IPS-20b (cell line): ENCODE data around the gene RUNX2.

Source experiments
- H3K27ac ChIP-seq: one replicate; pipeline ENCODE4 v1.5.1; 2013; ENCODE audit warnings: low read length
- H3K27me3 ChIP-seq: 2 replicates; pipeline ENCODE4 v1.6.1; 2013; ENCODE audit warnings: mild to moderate bottlenecking, low read length, inconsistent platforms; ENCODE audit not compliant: insufficient read depth
- H3K36me3 ChIP-seq: 2 replicates; pipeline ENCODE4 v1.6.1; 2013; ENCODE audit warnings: low read depth, mild to moderate bottlenecking, inconsistent platforms, low read length, moderate library complexity; ENCODE audit not compliant: insufficient read depth
- H3K4me1 ChIP-seq: 2 replicates; pipeline ENCODE4 v1.6.1; 2013; ENCODE audit warnings: mild to moderate bottlenecking, control low read depth, inconsistent platforms, low read length, moderate library complexity; ENCODE audit not compliant: insufficient read depth
- H3K4me3 ChIP-seq: 2 replicates; pipeline ENCODE4 v1.5.1; 2013; ENCODE audit warnings: mild to moderate bottlenecking, low read length, inconsistent platforms
- H3K9ac ChIP-seq: 2 replicates; pipeline ENCODE4 v1.6.1; 2013; ENCODE audit warnings: low read depth, mild to moderate bottlenecking, inconsistent platforms, low read length, moderate library complexity
- H3K9me3 ChIP-seq: 2 replicates; pipeline ENCODE4 v1.6.1; 2013; ENCODE audit warnings: mild to moderate bottlenecking, low read depth, low read length, inconsistent platforms; ENCODE audit not compliant: insufficient read depth

RUNX2 gene

GRCh38 chr6:45353654-45354053 lies 25.5 kb downstream of the RUNX2 start:
- Histone ChIP-seq H3K27ac (no peak overlapping the region), H3K9ac (no peak overlapping the region), H3K4me3 (no peak overlapping the region), H3K36me3 (no peaks in the 10 kb centered on the region), H3K9me3 (no peaks in the 10 kb centered on the region), H3K4me1 (peaks cover 4% of the 10 kb centered on the region; the same call in 1 of the 2 replicates), H3K27me3 (no peaks in the 10 kb centered on the region)

GRCh38 chr6:45364466-45364865 lies 36.3 kb downstream of the RUNX2 start:
- Histone ChIP-seq H3K4me3 (no peak overlapping the region), H3K4me1 (peaks cover 4% of the 10 kb centered on the region; the same call in 1 of the 2 replicates), H3K36me3 (no peaks in the 10 kb centered on the region), H3K9ac (no peak overlapping the region), H3K27ac (no peak overlapping the region), H3K9me3 (no peaks in the 10 kb centered on the region), H3K27me3 (no peaks in the 10 kb centered on the region)

GRCh38 chr6:45365036-45365435 lies 36.9 kb downstream of the RUNX2 start:
- Histone ChIP-seq H3K36me3 (no peaks in the 10 kb centered on the region), H3K4me3 (no peak overlapping the region), H3K9ac (no peak overlapping the region), H3K9me3 (no peaks in the 10 kb centered on the region), H3K4me1 (peaks cover 4% of the 10 kb centered on the region; the same call in 1 of the 2 replicates), H3K27ac (no peak overlapping the region), H3K27me3 (no peaks in the 10 kb centered on the region)

- no peaks in the 10 kb centered on the region for H3K9me3 ChIP-seq
These were observed 38.4 kb downstream of the RUNX2 start for GRCh38 chr6:45366534-45366933.

GRCh38 chr6:45367999-45368398 lies 39.9 kb downstream of the RUNX2 start:
- Histone ChIP-seq H3K36me3 (no peaks in the 10 kb centered on the region), H3K9me3 (no peaks in the 10 kb centered on the region), H3K9ac (no peak overlapping the region), H3K4me1 (peaks cover 4% of the 10 kb centered on the region; the same call in 1 of the 2 replicates), H3K27ac (no peak overlapping the region), H3K27me3 (no peaks in the 10 kb centered on the region), H3K4me3 (no peak overlapping the region)

More at GRCh38 chr6:45366534-45366933, 38.4 kb downstream of the RUNX2 start:
- Histone ChIP-seq H3K4me3 (no peak overlapping the region), H3K9ac (no peak overlapping the region), H3K4me1 (peaks cover 4% of the 10 kb centered on the region; the same call in 1 of the 2 replicates), H3K27me3 (no peaks in the 10 kb centered on the region), H3K36me3 (no peaks in the 10 kb centered on the region), H3K27ac (no peak overlapping the region)

- no peaks in the 10 kb centered on the region for H3K27me3 ChIP-seq
- no peaks in the 10 kb centered on the region for H3K9me3 ChIP-seq
- H3K36me3 ChIP-seq, result no peaks in the 10 kb centered on the region
- no peak overlapping the region for H3K4me3 ChIP-seq
- H3K4me1 ChIP-seq, result peaks cover 4% of the 10 kb centered on the region; the same call in 1 of the 2 replicates
- no peak overlapping the region for H3K9ac ChIP-seq
- no peak overlapping the region for H3K27ac ChIP-seq
These were observed 41.7 kb downstream of the RUNX2 start for GRCh38 chr6:45369870-45370269.

GRCh38 chr6:45371924-45372573 lies 43.9 kb downstream of the RUNX2 start:
- H3K27ac ChIP-seq, result no peak overlapping the region
- no peak overlapping the region for H3K9ac ChIP-seq
- H3K4me3 ChIP-seq, result no peak overlapping the region
- H3K9me3 ChIP-seq, result no peaks in the 10 kb centered on the region
- H3K4me1 ChIP-seq, result peaks cover 11% of the 10 kb centered on the region
- H3K36me3 ChIP-seq, result no peaks in the 10 kb centered on the region
- no peaks in the 10 kb centered on the region for H3K27me3 ChIP-seq

GRCh38 chr6:45375449-45375848 lies 47.3 kb downstream of the RUNX2 start:
- Histone ChIP-seq H3K27ac (no peak overlapping the region), H3K27me3 (no peaks in the 10 kb centered on the region), H3K9ac (no peak overlapping the region), H3K4me1 (peaks cover 14% of the 10 kb centered on the region; the same call in 1 of the 2 replicates), H3K9me3 (no peaks in the 10 kb centered on the region), H3K4me3 (0 out of 2 replicates have a peak overlapping the region, but pooled peaks have one; percentile 92), H3K36me3 (no peaks in the 10 kb centered on the region)

GRCh38 chr6:45376310-45377042 lies 48.3 kb downstream of the RUNX2 start:
- peak overlapping the region; percentile 92 for H3K4me3 ChIP-seq
- no peaks in the 10 kb centered on the region for H3K9me3 ChIP-seq
- H3K9ac ChIP-seq, result peak overlapping the region; percentile 96
- H3K4me1 ChIP-seq, result peaks cover 14% of the 10 kb centered on the region; the same call in 1 of the 2 replicates
- H3K36me3 ChIP-seq, result no peaks in the 10 kb centered on the region
- H3K27ac ChIP-seq, result no peak overlapping the region
- no peaks in the 10 kb centered on the region for H3K27me3 ChIP-seq

GRCh38 chr6:45377043-45377553 lies 49.0 kb downstream of the RUNX2 start:
- no peaks in the 10 kb centered on the region for H3K9me3 ChIP-seq
- H3K4me3 ChIP-seq, result peak overlapping the region; percentile 92
- no peaks in the 10 kb centered on the region for H3K27me3 ChIP-seq
- peaks cover 14% of the 10 kb centered on the region; the same call in 1 of the 2 replicates for H3K4me1 ChIP-seq
- H3K9ac ChIP-seq, result peak overlapping the region; percentile 96
- no peaks in the 10 kb centered on the region for H3K36me3 ChIP-seq
- peak overlapping the region; percentile 65 for H3K27ac ChIP-seq

GRCh38 chr6:45377554-45378333 lies 49.6 kb downstream of the RUNX2 start, which contains the start of gene SUPT3H:
Gene SUPT3H, minus strand, starts transcription at chr6:45377934.
- H3K27ac ChIP-seq, result peak within 1 kb of the TSS; percentile 96
- H3K9ac ChIP-seq, result peak within 1 kb of the TSS; percentile 96
- no peaks in the 10 kb centered on the region for H3K9me3 ChIP-seq
- no peaks in the 10 kb centered on the region for H3K27me3 ChIP-seq
- H3K4me1 ChIP-seq, result peaks cover 14% of the 10 kb centered on the region; the same call in 1 of the 2 replicates
- peak within 1 kb of the TSS; percentile 92 for H3K4me3 ChIP-seq
- no peaks in the 10 kb centered on the region for H3K36me3 ChIP-seq
